Upper lobe of left lung (tissue), 6 donors: ENCODE measurements around the gene MEG3. TPM values are rescaled to one million over a fixed set of nuclear protein-coding genes. Genes with fewer than 3 reads are reported as not detected.

Experiments
- ATAC-seq, 2 donors: fragments of 200-7000 bp; cut with Tn5 transposase; one replicate each; pipeline ENCODE4 v1.9.1; 2022; ENCODE audit warnings: mild to moderate bottlenecking in 2 of 2, moderate library complexity in 2 of 2; ENCODE audit not compliant: low FRiP score in 2 of 2
- DNase-seq, 2 donors: peaks; one replicate each; pipeline ENCODE4 v3.0.0-alpha.2; 2019 to 2020
- H3K27ac ChIP-seq, 4 donors: fragments of 200-600 bp; sonication (generic); one replicate each; pipeline ENCODE4 v1.5.1; 2016 to 2019
- H3K27me3 ChIP-seq, 4 donors: fragments of 200-600 bp; sonication (generic); one replicate each; pipeline ENCODE4 v1.5.1; 2017 to 2019
- H3K36me3 ChIP-seq, 4 donors: fragments of 200-600 bp; sonication (generic); one replicate each; pipeline ENCODE4 v1.5.1; 2016 to 2019
- H3K4me1 ChIP-seq, 4 donors: fragments of 200-600 bp; sonication (generic); one replicate each; pipeline ENCODE4 v1.5.1; 2018 to 2019
- H3K4me3 ChIP-seq, 4 donors: fragments of 200-600 bp; sonication (generic); one replicate each; pipeline ENCODE4 v1.5.1; 2017 to 2019; ENCODE audit warnings: mild to moderate bottlenecking in 2 of 4, moderate library complexity in 1 of 4
- H3K9me3 ChIP-seq, 4 donors: fragments of 200-600 bp; sonication (generic); one replicate each; pipeline ENCODE4 v1.5.1; 2018 to 2019
- CTCF ChIP-seq, 6 experiments: fragments of 450-650 bp in 4 of 6; fragments of 200-600 bp in 2 of 6; sonication (generic) in 2 of 6; IDR thresholded peaks; one replicate each; pipeline ENCODE4 v1.5.1; 2016 to 2019; ENCODE audit warnings: antibody characterized with exemption in 6 of 6
- EP300 ChIP-seq, 4 donors: sonication (generic); formaldehyde crosslinking; IDR thresholded peaks; one replicate each; pipeline ENCODE4 v1.5.1; 2017; ENCODE audit warnings: antibody characterized with exemption in 4 of 4, control low read depth in 2 of 4
- POLR2A ChIP-seq, 4 donors: fragments of 450-650 bp; IDR thresholded peaks; one replicate each; pipeline ENCODE4 v1.5.1; 2016 to 2017; ENCODE audit warnings: antibody characterized with exemption in 4 of 4, mild to moderate bottlenecking in 2 of 4
- POLR2AphosphoS5 ChIP-seq, 2 donors: sonication (generic); formaldehyde crosslinking; IDR thresholded peaks; one replicate each; pipeline ENCODE4 v1.5.1; 2017; ENCODE audit warnings: antibody characterized with exemption in 2 of 2
- WGBS, 2 donors: methylation state at CpG; one replicate each; pipeline ENCODE4 v1.1.5; 2017 to 2018; 5-methylcytosine and 5-hydroxymethylcytosine counted together
- total RNA-seq, 6 donors: library from RNA; depleted of rRNA in 4 of 6; stranded (reverse); fragments of >200 nt in 4 of 6; gene quantifications; one replicate each; pipeline versions ENCODE4 v1.1.0 to v1.2.1, GENCODE V29; 2016 to 2021
- donor health status: DM: no; HTN: no; CAD: no; lungs with moderate emphysema.
- donor health status: DM: no; HTN: yes; CAD: no; lungs with severe emphysema.

MEG3 gene
- total RNA-seq, 6 donors from 2014 or later, result 3.9 to 39.8 (median 17.5) TPM

GRCh38 chr14:100892496-100893227, 66.7 kb downstream of the MEG3 start:
- Histone ChIP-seq H3K4me3 (no peak overlapping the region), H3K27ac (no peak overlapping the region), H3K36me3 (no peaks in the 10 kb centered on the region), H3K27me3 (no peaks in the 10 kb centered on the region), H3K9me3 (no peaks in the 10 kb centered on the region), H3K4me1 (no peaks in the 10 kb centered on the region)
- 84 to 91% methylated on average over 15 to 17 of the region's 17 CpGs for WGBS, 2 donors
- no peak for TF ChIP-seq POLR2AphosphoS5 (IDR thresholded peaks at IDR 0.05)
- no peak for TF ChIP-seq EP300 (IDR thresholded peaks at IDR 0.05)
- TF ChIP-seq POLR2A (IDR thresholded peaks at IDR 0.05), result no peak
- no peak for TF ChIP-seq CTCF (IDR thresholded peaks at IDR 0.05)
- ATAC-seq (no peak), DNase-seq (peak in 1 of 2 donors; percentile 12)

GRCh38 chr14:100893228-100893601, 67.3 kb downstream of the MEG3 start:
- ATAC-seq (no peak), DNase-seq (peak in 1 of 2 donors; percentile 13)
- no peaks in the 10 kb centered on the region for H3K4me1 ChIP-seq
- H3K27me3 ChIP-seq, result no peaks in the 10 kb centered on the region
- no peak overlapping the region for H3K27ac ChIP-seq
- H3K4me3 ChIP-seq, result no peak overlapping the region
- no peaks in the 10 kb centered on the region for H3K9me3 ChIP-seq
- no peak for TF ChIP-seq POLR2A (IDR thresholded peaks at IDR 0.05)
- TF ChIP-seq POLR2AphosphoS5 (IDR thresholded peaks at IDR 0.05), result no peak
- TF ChIP-seq CTCF (IDR thresholded peaks at IDR 0.05), result no peak
- no peak for TF ChIP-seq EP300 (IDR thresholded peaks at IDR 0.05)
- no peaks in the 10 kb centered on the region for H3K36me3 ChIP-seq
- WGBS, 2 donors, result 64 to 77% methylated on average over 8 of the region's 8 CpGs

GRCh38 chr14:100893760-100894159, 67.8 kb downstream of the MEG3 start:
- no peaks in the 10 kb centered on the region for H3K27me3 ChIP-seq
- WGBS, 2 donors, result 76 to 85% methylated on average over 11 of the region's 11 CpGs
- ATAC-seq, result no peak
- DNase-seq, result peak in 1 of 2 donors; percentile 18
- H3K36me3 ChIP-seq, result no peaks in the 10 kb centered on the region
- H3K27ac ChIP-seq, result no peak overlapping the region
- TF ChIP-seq CTCF (IDR thresholded peaks at IDR 0.05), result no peak
- no peak for TF ChIP-seq POLR2AphosphoS5 (IDR thresholded peaks at IDR 0.05)
- no peak for TF ChIP-seq POLR2A (IDR thresholded peaks at IDR 0.05)
- TF ChIP-seq EP300 (IDR thresholded peaks at IDR 0.05), result no peak
- H3K4me3 ChIP-seq, result no peak overlapping the region
- H3K9me3 ChIP-seq, result no peaks in the 10 kb centered on the region
- no peaks in the 10 kb centered on the region for H3K4me1 ChIP-seq

- peaks cover 0 to 6% (median 2%) of the 10 kb centered on the region in 4 donors for H3K4me1 ChIP-seq
- DNase-seq (no peak), ATAC-seq (no peak)
- H3K4me3 ChIP-seq, result no peak overlapping the region
- no peaks in the 10 kb centered on the region for H3K9me3 ChIP-seq
- 91 to 96% methylated on average over 6 of the region's 6 CpGs for WGBS, 2 donors
- H3K27me3 ChIP-seq, result no peaks in the 10 kb centered on the region
- TF ChIP-seq POLR2AphosphoS5 (IDR thresholded peaks at IDR 0.05), result no peak
- no peak for TF ChIP-seq CTCF (IDR thresholded peaks at IDR 0.05)
- TF ChIP-seq EP300 (IDR thresholded peaks at IDR 0.05), result no peak
- TF ChIP-seq POLR2A (IDR thresholded peaks at IDR 0.05), result no peak
- no peak overlapping the region for H3K27ac ChIP-seq
- no peaks in the 10 kb centered on the region for H3K36me3 ChIP-seq
Measured at GRCh38 chr14:100894416-100894815, 68.5 kb downstream of the MEG3 start.

GRCh38 chr14:100895411-100895810, 69.5 kb downstream of the MEG3 start:
- no peak overlapping the region for H3K27ac ChIP-seq
- DNase-seq (no peak), ATAC-seq (no peak)
- H3K4me1 ChIP-seq, result peaks cover 7 to 15% (median 9%) of the 10 kb centered on the region in 4 donors
- H3K9me3 ChIP-seq, result no peaks in the 10 kb centered on the region
- WGBS, 2 donors, result 86 to 88% methylated on average over 6 of the region's 6 CpGs
- no peak overlapping the region for H3K4me3 ChIP-seq
- TF ChIP-seq POLR2A (IDR thresholded peaks at IDR 0.05) (no peak), POLR2AphosphoS5 (IDR thresholded peaks at IDR 0.05) (no peak), EP300 (IDR thresholded peaks at IDR 0.05) (no peak), CTCF (IDR thresholded peaks at IDR 0.05) (no peak)
- peaks cover 0 to 7% (median 0%) of the 10 kb centered on the region in 4 donors for H3K27me3 ChIP-seq
- H3K36me3 ChIP-seq, result no peaks in the 10 kb centered on the region
